HepG2 (cell line): Measurements from ENCODE around the gene GRK6. TPM values are rescaled to one million over a fixed set of nuclear protein-coding genes. Genes with fewer than 3 reads are reported as not detected.

Source experiments
- ARNT ChIP-seq: fragments of 450-650 bp; IDR thresholded peaks from 2 replicates; pipeline ENCODE4 v1.6.1; 2017
- BCL6 ChIP-seq: IDR thresholded peaks from 2 replicates; pipeline ENCODE4 v1.6.1; 2016; ENCODE audit warnings: missing genetic modification reagents, missing compliant biosample characterization
- DNMT1 ChIP-seq: sonication (generic); formaldehyde crosslinking; IDR thresholded peaks from 2 replicates; pipeline ENCODE4 v1.5.1; 2020; ENCODE audit warnings: mild to moderate bottlenecking, missing genetic modification reagents
- HNRNPL ChIP-seq: fragments of 200-400 bp; formaldehyde crosslinking; IDR thresholded peaks from 2 replicates; pipeline ENCODE4 v1.6.1; 2017; ENCODE audit warnings: mild to moderate bottlenecking, low read depth, low read length
- KLF11 ChIP-seq: IDR thresholded peaks from 2 replicates; pipeline ENCODE4 v1.6.1; 2016; ENCODE audit warnings: missing compliant biosample characterization
- MXI1 ChIP-seq: IDR thresholded peaks from 3 replicates; pipeline ENCODE4 v1.6.1; 2012; ENCODE audit warnings: low read depth, low read length, inconsistent platforms, borderline replicate concordance
- RXRB ChIP-seq: IDR thresholded peaks from 2 replicates; pipeline ENCODE4 v1.6.1; 2016; ENCODE audit warnings: borderline replicate concordance, missing genetic modification reagents, missing compliant biosample characterization
- SALL2 ChIP-seq: sonication (generic); formaldehyde crosslinking; IDR thresholded peaks from 2 replicates; pipeline ENCODE4 v1.8.1; 2023; ENCODE audit warnings: mild to moderate bottlenecking, missing genetic modification reagents, inconsistent platforms
- ZFX ChIP-seq: sonication (generic); formaldehyde crosslinking; IDR thresholded peaks from 2 replicates; pipeline ENCODE4 v1.4.0; 2020; ENCODE audit warnings: mild to moderate bottlenecking, low read depth, missing genetic modification reagents, moderate library complexity
- ZNF468 ChIP-seq: sonication (generic); formaldehyde crosslinking; IDR thresholded peaks from 2 replicates; pipeline ENCODE4 v1.8.0; 2022; ENCODE audit warnings: mild to moderate bottlenecking, moderate library complexity, missing genetic modification reagents
- polyA plus RNA-seq, 8 experiments: library from polyadenylated mRNA; depleted of rRNA in 3 of 8; stranded (reverse) in 7 of 8; unstranded in 1 of 8; fragments of >200 nt; fragmentation: Illumina TruSeq in 4 of 8; extraction: Trizol in 4 of 8; gene quantifications; 2 replicates each; pipeline versions ENCODE4 v1.2.1 to v1.2.3, GENCODE V29; 2011 to 2016; ENCODE audit warnings: low read depth in 4 of 8, missing spikeins in 1 of 8, mixed read lengths in 1 of 8; ENCODE audit not compliant: insufficient read depth in 1 of 8
- total RNA-seq, 5 experiments: library from RNA; depleted of rRNA; stranded (reverse); fragments of >200 nt; fragmentation: Illumina TruSeq; extraction: Trizol; gene quantifications; 2 replicates each; pipeline ENCODE4 v1.2.3, GENCODE V29; 2016; ENCODE audit warnings: low read depth in 1 of 5
- TF ChIP-seq, protein P1 (sequence below): sonication (generic); formaldehyde crosslinking; conservative IDR thresholded peaks from 2 replicates; pipeline ENCODE4 v1.4.0; 2020; ENCODE audit warnings: missing genetic modification reagents
- TF ChIP-seq, protein P2 (sequence below): sonication (generic); formaldehyde crosslinking; IDR thresholded peaks from 2 replicates; pipeline ENCODE4 v1.5.0; 2020; ENCODE audit warnings: missing genetic modification reagents, mild to moderate bottlenecking, borderline replicate concordance
- TF ChIP-seq, protein P3 (sequence below): sonication (generic); formaldehyde crosslinking; IDR thresholded peaks from 2 replicates; pipeline ENCODE4 v1.4.0; 2020; ENCODE audit warnings: missing genetic modification reagents, borderline replicate concordance
- TF ChIP-seq, protein P4 (sequence below): IDR thresholded peaks from 2 replicates; pipeline ENCODE4 v1.6.1; 2012; ENCODE audit warnings: inconsistent platforms
- TF ChIP-seq, protein P5 (sequence below): sonication (generic); formaldehyde crosslinking; IDR thresholded peaks from 2 replicates; pipeline ENCODE4 v1.4.0; 2020; ENCODE audit warnings: missing genetic modification reagents
- TF ChIP-seq, protein P6 (sequence below): sonication (generic); formaldehyde crosslinking; IDR thresholded peaks from 2 replicates; pipeline ENCODE4 v1.4.0; 2020; ENCODE audit warnings: mild to moderate bottlenecking, missing genetic modification reagents
- TF ChIP-seq, protein P7 (sequence below): sonication (generic); formaldehyde crosslinking; conservative IDR thresholded peaks from 2 replicates; pipeline ENCODE4 v1.4.0; 2020; ENCODE audit warnings: missing genetic modification reagents

Gene GRK6
- total and polyA plus RNA-seq, 2 of the 13 experiments (the other 11 are each of a cell fraction or from before 2014, with no cell fraction given) = 13.2 to 19.9 TPM

DNA sequence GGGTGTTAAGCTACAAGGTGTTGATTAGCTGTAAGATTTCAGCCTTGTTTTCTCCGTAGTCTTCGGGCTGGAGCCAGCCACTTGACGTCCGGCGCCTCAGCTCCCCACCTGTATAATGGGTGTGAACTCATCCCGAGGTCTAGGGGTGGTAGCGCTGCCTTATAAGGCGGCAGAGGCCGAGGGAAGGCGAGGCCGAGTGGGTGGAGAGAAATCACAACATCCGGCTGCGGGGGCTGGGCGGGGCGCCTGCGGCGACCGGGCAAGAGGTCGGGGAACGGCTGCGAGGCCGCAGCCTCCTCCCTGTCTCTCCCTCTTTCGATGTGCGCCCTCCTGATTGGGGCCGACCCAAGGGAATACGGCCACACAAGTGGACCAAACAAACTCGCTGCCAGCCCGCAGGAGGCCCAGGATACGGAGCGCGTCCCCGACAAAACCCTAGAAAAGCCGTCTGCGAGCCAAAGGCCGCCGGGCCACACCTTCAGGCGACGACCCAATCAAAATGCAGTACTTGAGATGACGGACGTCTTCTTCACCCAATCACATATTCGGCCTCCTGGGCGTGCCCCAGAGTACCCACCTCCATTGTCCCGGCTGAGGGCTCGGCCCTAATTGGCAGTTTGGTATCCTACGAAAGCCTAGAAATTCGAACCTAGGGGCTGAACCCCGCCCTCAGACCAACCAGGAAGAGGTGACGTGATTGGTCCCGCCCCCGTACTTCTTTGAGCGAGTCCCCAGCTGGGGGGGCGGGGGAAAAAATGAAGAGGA, 493 bp upstream of the GRK6 start (continued):
- TF ChIP-seq, protein P1, sequence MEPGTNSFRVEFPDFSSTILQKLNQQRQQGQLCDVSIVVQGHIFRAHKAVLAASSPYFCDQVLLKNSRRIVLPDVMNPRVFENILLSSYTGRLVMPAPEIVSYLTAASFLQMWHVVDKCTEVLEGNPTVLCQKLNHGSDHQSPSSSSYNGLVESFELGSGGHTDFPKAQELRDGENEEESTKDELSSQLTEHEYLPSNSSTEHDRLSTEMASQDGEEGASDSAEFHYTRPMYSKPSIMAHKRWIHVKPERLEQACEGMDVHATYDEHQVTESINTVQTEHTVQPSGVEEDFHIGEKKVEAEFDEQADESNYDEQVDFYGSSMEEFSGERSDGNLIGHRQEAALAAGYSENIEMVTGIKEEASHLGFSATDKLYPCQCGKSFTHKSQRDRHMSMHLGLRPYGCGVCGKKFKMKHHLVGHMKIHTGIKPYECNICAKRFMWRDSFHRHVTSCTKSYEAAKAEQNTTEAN (CRISPR knock-in tag) = peak; percentile 17; the same call in 1 of the 2 replicates
- TF ChIP-seq, protein P2, sequence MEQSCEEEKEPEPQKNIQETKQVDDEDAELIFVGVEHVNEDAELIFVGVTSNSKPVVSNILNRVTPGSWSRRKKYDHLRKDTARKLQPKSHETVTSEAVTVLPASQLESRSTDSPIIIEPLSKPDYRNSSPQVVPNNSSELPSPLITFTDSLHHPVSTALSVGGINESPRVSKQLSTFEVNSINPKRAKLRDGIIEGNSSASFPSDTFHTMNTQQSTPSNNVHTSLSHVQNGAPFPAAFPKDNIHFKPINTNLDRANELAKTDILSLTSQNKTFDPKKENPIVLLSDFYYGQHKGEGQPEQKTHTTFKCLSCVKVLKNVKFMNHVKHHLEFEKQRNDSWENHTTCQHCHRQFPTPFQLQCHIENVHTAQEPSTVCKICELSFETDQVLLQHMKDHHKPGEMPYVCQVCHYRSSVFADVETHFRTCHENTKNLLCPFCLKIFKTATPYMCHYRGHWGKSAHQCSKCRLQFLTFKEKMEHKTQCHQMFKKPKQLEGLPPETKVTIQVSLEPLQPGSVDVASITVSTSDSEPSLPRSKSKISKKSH = 0 out of 2 replicates have a peak, but pooled peaks have one; percentile 53
- TF ChIP-seq ZFX (CRISPR knock-in tag) = peak; percentile 89
- TF ChIP-seq, protein P3, sequence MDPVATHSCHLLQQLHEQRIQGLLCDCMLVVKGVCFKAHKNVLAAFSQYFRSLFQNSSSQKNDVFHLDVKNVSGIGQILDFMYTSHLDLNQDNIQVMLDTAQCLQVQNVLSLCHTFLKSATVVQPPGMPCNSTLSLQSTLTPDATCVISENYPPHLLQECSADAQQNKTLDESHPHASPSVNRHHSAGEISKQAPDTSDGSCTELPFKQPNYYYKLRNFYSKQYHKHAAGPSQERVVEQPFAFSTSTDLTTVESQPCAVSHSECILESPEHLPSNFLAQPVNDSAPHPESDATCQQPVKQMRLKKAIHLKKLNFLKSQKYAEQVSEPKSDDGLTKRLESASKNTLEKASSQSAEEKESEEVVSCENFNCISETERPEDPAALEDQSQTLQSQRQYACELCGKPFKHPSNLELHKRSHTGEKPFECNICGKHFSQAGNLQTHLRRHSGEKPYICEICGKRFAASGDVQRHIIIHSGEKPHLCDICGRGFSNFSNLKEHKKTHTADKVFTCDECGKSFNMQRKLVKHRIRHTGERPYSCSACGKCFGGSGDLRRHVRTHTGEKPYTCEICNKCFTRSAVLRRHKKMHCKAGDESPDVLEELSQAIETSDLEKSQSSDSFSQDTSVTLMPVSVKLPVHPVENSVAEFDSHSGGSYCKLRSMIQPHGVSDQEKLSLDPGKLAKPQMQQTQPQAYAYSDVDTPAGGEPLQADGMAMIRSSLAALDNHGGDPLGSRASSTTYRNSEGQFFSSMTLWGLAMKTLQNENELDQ (CRISPR knock-in tag) = no peak
- TF ChIP-seq DNMT1 (CRISPR knock-in tag) = no peak
- TF ChIP-seq, protein P4, sequence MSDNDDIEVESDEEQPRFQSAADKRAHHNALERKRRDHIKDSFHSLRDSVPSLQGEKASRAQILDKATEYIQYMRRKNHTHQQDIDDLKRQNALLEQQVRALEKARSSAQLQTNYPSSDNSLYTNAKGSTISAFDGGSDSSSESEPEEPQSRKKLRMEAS = peak; percentile 74; the same call in 1 of the 2 replicates
- TF ChIP-seq, protein P5, sequence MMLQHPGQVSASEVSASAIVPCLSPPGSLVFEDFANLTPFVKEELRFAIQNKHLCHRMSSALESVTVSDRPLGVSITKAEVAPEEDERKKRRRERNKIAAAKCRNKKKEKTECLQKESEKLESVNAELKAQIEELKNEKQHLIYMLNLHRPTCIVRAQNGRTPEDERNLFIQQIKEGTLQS = 0 out of 2 replicates have a peak, but pooled peaks have one; percentile 2
- TF ChIP-seq, protein P6, sequence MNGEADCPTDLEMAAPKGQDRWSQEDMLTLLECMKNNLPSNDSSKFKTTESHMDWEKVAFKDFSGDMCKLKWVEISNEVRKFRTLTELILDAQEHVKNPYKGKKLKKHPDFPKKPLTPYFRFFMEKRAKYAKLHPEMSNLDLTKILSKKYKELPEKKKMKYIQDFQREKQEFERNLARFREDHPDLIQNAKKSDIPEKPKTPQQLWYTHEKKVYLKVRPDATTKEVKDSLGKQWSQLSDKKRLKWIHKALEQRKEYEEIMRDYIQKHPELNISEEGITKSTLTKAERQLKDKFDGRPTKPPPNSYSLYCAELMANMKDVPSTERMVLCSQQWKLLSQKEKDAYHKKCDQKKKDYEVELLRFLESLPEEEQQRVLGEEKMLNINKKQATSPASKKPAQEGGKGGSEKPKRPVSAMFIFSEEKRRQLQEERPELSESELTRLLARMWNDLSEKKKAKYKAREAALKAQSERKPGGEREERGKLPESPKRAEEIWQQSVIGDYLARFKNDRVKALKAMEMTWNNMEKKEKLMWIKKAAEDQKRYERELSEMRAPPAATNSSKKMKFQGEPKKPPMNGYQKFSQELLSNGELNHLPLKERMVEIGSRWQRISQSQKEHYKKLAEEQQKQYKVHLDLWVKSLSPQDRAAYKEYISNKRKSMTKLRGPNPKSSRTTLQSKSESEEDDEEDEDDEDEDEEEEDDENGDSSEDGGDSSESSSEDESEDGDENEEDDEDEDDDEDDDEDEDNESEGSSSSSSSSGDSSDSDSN (CRISPR knock-in tag) = 0 out of 2 replicates have a peak, but pooled peaks have one; percentile 30
- TF ChIP-seq, protein P7, sequence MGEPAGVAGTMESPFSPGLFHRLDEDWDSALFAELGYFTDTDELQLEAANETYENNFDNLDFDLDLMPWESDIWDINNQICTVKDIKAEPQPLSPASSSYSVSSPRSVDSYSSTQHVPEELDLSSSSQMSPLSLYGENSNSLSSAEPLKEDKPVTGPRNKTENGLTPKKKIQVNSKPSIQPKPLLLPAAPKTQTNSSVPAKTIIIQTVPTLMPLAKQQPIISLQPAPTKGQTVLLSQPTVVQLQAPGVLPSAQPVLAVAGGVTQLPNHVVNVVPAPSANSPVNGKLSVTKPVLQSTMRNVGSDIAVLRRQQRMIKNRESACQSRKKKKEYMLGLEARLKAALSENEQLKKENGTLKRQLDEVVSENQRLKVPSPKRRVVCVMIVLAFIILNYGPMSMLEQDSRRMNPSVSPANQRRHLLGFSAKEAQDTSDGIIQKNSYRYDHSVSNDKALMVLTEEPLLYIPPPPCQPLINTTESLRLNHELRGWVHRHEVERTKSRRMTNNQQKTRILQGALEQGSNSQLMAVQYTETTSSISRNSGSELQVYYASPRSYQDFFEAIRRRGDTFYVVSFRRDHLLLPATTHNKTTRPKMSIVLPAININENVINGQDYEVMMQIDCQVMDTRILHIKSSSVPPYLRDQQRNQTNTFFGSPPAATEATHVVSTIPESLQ (CRISPR knock-in tag) = peak; percentile 86; the same call in 1 of the 2 replicates
- TF ChIP-seq MXI1 = peak; percentile 26; the same call in 1 of the 3 replicates
- 0 out of 2 replicates have a peak, but pooled peaks have one; percentile 42 for TF ChIP-seq HNRNPL
- no peak for TF ChIP-seq KLF11 (CRISPR knock-in tag)
- TF ChIP-seq ARNT = no peak
- no peak for TF ChIP-seq SALL2 (CRISPR knock-in tag)
- TF ChIP-seq RXRB (CRISPR knock-in tag) = no peak; the same call in 1 of the 2 replicates
- TF ChIP-seq ZNF468 (CRISPR knock-in tag) = no peak
- TF ChIP-seq BCL6 (CRISPR knock-in tag) = 0 out of 2 replicates have a peak, but pooled peaks have one; percentile 7
